Activated CD8-positive, alpha-beta memory T cell treated with anti-CD3 and anti-CD28 coated beads, Interleukin-2, amount 50 U/mL, for 24 hours (primary cell): ENCODE data around the gene PPCDC.

Experiments used
- DNase-seq: peaks from one replicate; pipeline ENCODE4 v3.0.0-alpha.2; 2020; ENCODE audit errors: extremely low read depth

The PPCDC gene

GRCh38 chr15:75008629-75009326 lies 14.6 kb upstream of the PPCDC start:
- DNase-seq = no peak

GRCh38 chr15:75016431-75016830 lies 7.0 kb upstream of the PPCDC start:
- no peak for DNase-seq

- DNase-seq = no peak
Observed at GRCh38 chr15:75019916-75020315, 3.5 kb upstream of the PPCDC start.

DNA sequence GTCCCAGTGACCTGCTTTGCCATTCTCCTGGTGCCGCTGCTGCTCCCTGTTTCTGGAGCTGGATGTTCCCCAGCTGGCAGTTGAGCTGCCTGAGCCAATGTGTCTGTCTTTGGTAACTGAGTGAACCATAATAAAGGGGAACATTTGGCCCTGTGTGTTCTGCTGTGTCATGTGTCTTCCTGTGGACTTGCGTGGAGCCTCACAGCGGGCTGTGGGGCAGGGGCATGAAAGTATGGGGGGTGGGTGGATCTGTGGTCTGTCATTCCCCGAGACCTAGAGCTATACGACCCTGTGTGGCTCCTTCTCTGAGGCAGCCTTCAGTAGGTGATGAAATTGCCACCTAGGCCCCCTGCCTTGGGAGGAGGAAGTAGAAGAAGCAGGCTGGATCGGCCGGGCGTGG lies 2.0 kb upstream of the PPCDC start:
- DNase-seq = no peak

DNA sequence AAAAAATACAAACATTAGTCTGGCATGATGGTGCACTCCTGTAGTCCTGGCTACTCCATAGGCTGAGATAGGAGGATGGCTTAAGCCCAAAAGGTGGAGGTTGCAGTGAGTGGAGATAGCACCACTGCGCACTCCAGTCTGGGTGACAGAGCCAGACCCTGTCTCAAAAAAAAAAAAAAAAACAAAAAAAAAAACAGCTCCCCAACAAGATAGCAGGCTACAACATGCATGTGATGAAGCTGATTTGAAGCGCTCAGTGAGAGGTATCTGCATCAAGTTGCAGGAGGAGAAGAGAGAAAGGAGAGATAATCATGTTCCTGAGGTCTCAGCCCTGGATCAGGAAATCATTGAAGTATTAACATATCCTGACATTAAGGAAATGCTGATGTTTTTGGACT lies 608 bp upstream of the PPCDC start:
- DNase-seq = no peak

DNA sequence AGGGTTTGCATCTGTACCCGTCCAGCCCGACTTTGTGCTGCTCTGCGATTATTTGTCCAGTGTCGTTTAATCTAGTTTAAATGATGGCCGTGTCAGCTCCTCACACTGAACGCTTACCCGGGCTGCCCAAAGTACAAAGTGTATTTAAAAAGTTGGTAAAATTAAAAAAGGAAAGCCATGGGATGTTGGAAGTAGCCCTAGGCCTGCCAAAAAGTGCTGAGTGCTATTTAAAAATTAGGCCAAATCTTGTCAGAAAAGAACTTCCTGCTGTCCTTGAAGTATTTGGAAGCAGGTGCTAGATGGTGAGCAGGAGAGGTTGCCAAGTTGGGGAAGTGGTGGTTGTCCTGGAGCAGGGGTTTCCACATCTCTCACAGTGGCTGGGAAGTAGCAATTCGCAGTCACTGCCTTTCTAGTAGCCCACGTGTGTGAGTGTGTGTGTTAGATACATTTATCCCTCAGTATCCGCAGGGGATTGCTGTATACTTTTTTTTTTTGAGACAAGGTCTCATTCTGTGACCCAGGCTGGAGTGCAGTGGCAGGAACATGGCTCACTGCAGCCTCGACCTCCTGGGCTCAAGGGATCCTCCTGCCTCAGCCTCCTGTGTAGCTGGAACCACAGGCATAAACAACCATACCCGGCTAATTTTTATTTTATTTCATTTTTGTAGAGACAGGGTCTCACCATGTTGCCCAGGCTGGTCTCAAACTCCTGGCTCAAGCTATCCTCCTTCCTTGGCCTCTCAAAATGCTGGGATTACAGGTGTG lies 664 bp downstream of the PPCDC start:
- no peak for DNase-seq

DNA sequence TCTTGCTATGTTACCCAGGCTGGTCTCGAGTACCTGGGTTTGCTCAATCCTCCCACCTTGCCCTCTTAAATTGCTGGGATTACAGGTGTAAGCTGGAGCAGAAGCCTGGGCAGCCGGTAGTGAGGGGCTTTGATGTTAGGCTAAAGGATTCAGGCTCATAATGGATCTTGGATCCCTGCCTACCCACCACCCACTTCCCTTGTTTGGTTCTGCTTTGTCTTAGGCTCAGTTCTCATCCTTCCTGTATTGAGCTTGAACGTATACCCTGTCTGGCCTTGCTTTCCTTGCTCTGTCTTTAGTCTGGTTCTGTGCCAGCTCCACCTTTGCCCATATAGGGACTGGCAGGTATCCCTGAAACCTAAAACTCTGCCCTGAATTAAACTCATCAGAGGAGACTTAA lies 1.7 kb downstream of the PPCDC start:
- no peak for DNase-seq

DNA sequence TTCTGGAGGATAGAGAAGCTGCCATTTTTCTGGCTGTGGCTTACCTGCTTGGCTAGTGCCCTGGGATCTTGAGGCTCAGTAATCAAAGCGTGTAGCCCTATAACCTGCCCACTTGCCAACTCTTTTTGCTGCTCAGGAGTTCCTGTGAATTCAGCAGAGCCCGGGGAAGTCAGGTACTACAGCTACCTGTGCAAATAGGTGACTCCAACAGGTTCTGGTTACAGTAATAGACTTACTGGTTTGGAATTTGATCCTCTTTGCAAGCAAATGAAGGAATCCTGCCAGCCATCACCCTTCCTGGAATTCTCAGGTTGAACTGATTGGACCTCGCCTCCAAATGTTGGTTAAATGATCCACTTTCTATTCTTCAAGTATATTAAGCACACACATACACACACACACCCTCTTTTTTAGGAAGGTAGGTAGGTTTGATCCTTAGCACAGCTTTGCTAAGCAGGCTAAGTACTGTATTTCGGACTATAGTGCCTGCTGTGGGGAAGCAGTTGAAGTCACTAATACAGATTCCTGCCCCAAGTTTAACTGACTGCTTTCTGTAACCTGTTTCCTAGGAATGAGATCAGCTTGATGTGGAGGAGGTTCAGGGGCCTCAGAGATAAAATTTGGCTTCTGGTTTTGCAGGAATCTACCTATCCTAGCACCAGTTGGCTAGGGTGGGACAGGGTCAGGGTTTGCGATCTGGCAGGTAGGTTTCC lies 2.3 kb downstream of the PPCDC start:
- no peak for DNase-seq

DNA sequence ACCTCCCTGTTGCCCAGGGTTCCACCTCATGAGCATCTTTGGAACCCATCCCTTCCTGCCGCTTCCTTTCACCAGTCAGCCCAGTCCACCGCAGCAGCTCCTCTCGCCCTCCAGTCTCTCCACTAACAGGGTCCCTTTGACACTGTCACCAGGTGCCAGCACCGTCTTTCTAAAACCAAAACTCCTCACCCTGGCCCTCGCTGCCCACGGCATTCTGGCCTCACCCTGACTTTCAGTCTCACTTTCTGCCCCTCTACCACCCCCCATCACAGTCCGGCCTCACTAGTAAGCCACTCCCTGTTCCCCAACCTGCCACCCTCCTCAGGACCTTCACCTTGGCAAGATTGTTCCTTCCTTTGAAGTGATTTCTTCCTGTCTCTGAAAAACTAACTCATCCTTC lies 4.2 kb downstream of the PPCDC start:
- DNase-seq = no peak

- DNase-seq = no peak
Observed at GRCh38 chr15:75028991-75029377, 5.6 kb downstream of the PPCDC start.

- peak; percentile 74 for DNase-seq
Observed at GRCh38 chr15:75029378-75030022, 6.1 kb downstream of the PPCDC start.

DNA sequence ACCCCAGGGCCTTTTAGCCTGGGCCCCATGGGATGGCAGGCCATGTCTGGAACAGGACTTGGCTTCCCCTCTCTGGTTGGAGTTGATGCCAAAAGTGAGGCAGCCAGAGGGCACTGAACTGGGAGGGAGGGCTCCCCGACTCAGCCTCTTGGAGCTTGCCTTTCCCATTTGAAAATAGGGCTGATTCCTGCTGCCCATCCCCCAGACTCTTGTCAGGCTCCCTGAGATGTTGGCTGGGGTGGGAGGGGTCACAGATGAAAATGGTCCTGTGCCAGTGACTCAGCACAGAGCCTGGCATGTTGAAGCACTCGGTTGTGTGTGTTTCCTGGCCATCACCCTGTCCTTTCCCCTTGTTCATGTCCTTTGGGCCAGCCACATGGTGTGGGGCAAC lies 6.6 kb downstream of the PPCDC start:
- DNase-seq = no peak

DNA sequence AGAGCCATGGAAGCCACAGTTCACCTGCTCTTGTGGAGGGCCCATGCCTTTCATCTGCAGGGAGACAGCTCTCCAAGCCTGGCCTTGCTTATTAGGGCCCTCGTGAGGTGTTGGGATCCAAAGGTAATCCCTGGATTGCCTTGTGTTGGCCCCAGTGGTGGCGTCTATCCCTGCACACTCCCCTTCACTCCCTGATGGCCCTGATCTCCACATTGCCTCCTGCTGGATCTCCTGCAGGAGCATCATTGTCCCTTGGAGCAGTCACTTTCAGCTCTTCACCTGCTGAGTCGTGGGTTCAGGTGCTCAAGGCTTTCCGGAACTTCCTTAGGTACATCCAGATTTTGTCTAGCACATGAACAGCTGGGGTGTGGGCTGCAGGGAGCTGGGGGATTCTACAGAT lies 7.0 kb downstream of the PPCDC start:
- no peak for DNase-seq

- DNase-seq = no peak
Observed at GRCh38 chr15:75031848-75032247, 8.5 kb downstream of the PPCDC start.

DNA sequence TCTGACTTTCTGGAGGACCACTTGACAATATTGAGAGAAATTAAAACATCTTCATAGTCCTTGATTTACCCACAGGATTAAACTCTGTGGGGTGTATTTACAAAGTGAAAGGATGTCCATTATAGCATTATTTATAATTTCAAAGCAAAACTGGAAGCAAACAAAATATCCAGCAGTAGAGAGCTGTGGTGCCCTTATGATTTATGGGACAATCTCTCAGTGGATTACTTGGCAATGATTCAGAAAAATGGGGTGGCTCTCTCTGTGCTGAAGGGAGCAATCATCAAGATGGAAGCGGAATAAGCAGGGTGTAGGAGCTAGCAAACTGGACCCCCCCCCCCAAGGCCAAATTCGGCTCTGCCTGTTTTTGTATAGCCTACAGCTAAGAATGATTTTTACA lies 9.0 kb downstream of the PPCDC start:
- no peak for DNase-seq

DNA sequence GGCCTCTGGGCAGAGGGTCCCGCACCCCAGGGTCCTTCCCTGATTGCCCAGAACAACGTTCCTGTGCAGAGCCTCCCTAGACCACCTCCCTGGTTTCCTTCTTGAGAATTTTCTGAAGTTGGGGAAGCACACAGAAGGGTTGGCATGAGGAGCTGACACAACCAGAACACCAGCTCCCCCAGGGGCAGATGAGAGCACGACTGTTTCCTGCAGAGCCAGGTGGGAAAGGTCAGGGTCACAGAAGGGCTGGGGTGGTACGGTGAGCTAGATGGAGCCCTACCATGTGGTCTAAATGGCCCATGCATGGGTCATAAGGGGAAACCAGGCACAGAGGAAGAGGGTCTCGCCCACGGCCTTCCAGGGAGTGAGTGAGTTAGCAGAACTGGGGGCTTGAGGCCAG lies 10.4 kb downstream of the PPCDC start:
- DNase-seq = no peak

DNA sequence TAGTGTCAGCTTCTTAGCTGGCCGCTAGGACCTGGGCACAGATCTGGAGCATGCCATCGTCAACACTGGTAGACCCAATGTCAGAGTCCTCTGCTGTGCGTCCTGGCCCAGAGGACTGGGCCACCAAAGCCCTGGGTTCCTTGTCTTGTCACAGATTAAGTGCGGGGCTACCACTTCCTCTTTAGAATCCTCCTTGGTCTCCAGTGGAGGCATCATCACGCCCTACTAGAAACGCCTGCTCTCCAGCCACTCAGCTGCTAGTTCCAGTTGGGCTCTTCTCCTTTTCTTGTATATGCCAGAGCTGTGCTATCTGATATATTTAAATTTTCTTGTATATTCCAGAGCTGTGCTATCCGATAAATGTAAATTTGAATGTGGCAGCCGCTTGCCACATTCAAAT lies 11.2 kb downstream of the PPCDC start:
- no peak for DNase-seq

DNA sequence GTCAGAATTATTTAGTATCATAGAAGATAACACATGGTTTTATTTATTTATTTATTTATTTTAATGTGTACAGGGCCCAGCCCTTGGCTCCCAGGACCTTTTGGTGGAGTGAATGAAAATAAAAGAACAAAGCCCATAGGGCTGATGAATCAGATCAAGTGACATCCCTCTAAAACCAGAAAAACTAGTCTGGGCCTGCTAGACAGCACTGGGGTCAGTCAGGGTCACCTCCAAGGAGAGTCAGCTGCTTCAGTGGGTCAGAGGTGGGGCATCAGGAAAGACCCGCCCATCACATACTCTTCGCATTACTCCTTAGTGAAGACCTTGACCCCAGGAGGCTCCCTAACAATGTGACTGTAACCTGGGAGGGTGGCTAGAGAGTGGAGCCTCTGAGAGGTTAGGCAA lies 12.8 kb downstream of the PPCDC start:
- no peak for DNase-seq

GRCh38 chr15:75037685-75038084 lies 14.3 kb downstream of the PPCDC start:
- DNase-seq = no peak

GRCh38 chr15:75038231-75038630 lies 14.8 kb downstream of the PPCDC start:
- no peak for DNase-seq

- peak; percentile 26 for DNase-seq
Observed at GRCh38 chr15:75042730-75043508, 19.5 kb downstream of the PPCDC start.
